ENCODE results near the gene ZFYVE28. TPM values are rescaled to one million over a fixed set of nuclear protein-coding genes. Genes with fewer than 3 reads are reported as not detected.

ZFYVE28 gene
- total and polyA plus RNA-seq, 2 of the 8 experiments (the other 6 are each of a cell fraction or from before 2014, with no cell fraction given): 1.7 to 4.9 TPM

DNA sequence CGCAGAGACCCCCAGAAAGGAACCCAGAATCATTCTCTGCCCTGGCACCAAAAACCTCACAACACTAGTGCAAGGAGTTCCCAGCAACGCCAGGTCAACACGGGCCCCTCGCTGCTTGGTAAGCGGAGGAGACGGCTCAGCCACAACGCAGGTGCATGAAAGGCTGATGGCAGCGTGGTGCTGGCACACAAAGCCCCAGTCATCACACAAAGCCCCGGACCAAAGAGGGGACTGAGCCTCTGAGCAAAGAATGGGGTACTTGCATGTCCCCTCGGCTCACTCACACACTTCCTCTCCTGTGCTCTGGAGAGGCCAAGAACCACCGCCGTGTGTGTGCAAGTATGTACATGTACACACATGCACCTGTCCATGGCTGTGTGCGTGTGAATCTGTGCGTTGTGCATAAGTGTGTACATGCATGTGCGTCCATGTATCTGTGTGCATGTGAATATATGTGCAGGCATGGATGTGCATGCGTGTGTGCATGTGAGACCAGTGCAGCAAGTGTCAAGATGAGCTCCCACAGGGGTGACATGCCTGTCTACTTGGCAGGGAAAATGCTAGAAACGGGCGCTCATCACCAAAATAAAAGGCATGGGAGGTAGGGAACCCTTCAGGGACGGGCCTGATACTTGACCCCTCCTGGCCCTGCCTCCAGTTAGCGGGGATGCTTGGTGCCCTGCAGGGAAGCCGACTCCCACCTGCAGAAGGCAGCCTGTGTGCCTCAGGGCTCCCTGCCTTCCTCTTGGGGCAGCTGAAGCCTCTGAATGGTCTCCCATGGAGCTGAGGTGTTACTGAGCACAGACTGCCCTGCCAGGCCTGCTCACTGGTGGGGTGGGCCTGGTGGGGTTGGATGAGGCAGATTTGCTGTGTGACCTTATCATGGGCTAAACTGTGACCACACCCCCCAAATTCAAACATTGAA is 60.4 kb downstream of the ZFYVE28 start (continued):
- no peak for TF ChIP-seq NANOG (IDR thresholded peaks at IDR 0.05; ENCODE audit: insufficient read depth, low read depth, low read length, poor library complexity, severe bottlenecking)
- no peak for TF ChIP-seq SIX5 (IDR thresholded peaks at IDR 0.05; ENCODE audit: low read depth, low read length)

All from H1 (cell line).